Ectodermal cell (in vitro differentiated cells): ENCODE data around the gene MAP3K2.

ENCODE experiments used
- H3K27ac ChIP-seq: 2 replicates; pipeline ENCODE4 v1.7.0; 2013; ENCODE audit warnings: mild to moderate bottlenecking, low read depth, low read length; ENCODE audit not compliant: insufficient read depth, poor library complexity, severe bottlenecking
- H3K27me3 ChIP-seq: 2 replicates; pipeline ENCODE4 v1.7.0; 2013; ENCODE audit warnings: mild to moderate bottlenecking, low read length; ENCODE audit not compliant: insufficient read depth, control insufficient read depth, poor library complexity, severe bottlenecking
- H3K36me3 ChIP-seq: one replicate; pipeline ENCODE4 v1.7.0; 2013; ENCODE audit warnings: low read length; ENCODE audit not compliant: control insufficient read depth, insufficient read depth
- H3K4me1 ChIP-seq: one replicate; pipeline ENCODE4 v1.7.0; 2013; ENCODE audit warnings: low read length; ENCODE audit not compliant: control insufficient read depth, insufficient read depth
- H3K4me3 ChIP-seq: 2 replicates; pipeline ENCODE4 v1.7.0; 2013; ENCODE audit warnings: low read depth, low read length, control low read depth; ENCODE audit not compliant: insufficient read depth
- H3K9me3 ChIP-seq: 2 replicates; pipeline ENCODE4 v1.7.0; 2013; ENCODE audit warnings: mild to moderate bottlenecking, low read length, moderate library complexity; ENCODE audit not compliant: control insufficient read depth
- WGBS, 2 experiments: methylation state at CpG; one replicate each; pipeline ENCODE4 v1.1.7; 2013; ENCODE audit warnings: missing lambda C conversion rate in 2 of 2; 5-methylcytosine and 5-hydroxymethylcytosine counted together

The MAP3K2 gene

GRCh38 chr2:127406454-127406853, 18.7 kb upstream of the MAP3K2 start:
- no peaks in the 10 kb centered on the region for H3K9me3 ChIP-seq
- 60 to 100% methylated on average over 1 of the region's 2 CpGs for WGBS, 2 experiments
- H3K27me3 ChIP-seq, result peaks cover 3% of the 10 kb centered on the region
- no peaks in the 10 kb centered on the region for H3K4me1 ChIP-seq
- H3K27ac ChIP-seq, result no peak overlapping the region
- H3K4me3 ChIP-seq, result no peak overlapping the region
- H3K36me3 ChIP-seq, result no peaks in the 10 kb centered on the region

GRCh38 chr2:127405255-127405610, 17.5 kb upstream of the MAP3K2 start:
- H3K9me3 ChIP-seq, result no peaks in the 10 kb centered on the region
- 86 to 91% methylated on average over 3 of the region's 3 CpGs for WGBS, 2 experiments
- peaks cover 3% of the 10 kb centered on the region for H3K27me3 ChIP-seq
- no peaks in the 10 kb centered on the region for H3K36me3 ChIP-seq
- no peaks in the 10 kb centered on the region for H3K4me1 ChIP-seq
- no peak overlapping the region for H3K27ac ChIP-seq
- no peak overlapping the region for H3K4me3 ChIP-seq

DNA sequence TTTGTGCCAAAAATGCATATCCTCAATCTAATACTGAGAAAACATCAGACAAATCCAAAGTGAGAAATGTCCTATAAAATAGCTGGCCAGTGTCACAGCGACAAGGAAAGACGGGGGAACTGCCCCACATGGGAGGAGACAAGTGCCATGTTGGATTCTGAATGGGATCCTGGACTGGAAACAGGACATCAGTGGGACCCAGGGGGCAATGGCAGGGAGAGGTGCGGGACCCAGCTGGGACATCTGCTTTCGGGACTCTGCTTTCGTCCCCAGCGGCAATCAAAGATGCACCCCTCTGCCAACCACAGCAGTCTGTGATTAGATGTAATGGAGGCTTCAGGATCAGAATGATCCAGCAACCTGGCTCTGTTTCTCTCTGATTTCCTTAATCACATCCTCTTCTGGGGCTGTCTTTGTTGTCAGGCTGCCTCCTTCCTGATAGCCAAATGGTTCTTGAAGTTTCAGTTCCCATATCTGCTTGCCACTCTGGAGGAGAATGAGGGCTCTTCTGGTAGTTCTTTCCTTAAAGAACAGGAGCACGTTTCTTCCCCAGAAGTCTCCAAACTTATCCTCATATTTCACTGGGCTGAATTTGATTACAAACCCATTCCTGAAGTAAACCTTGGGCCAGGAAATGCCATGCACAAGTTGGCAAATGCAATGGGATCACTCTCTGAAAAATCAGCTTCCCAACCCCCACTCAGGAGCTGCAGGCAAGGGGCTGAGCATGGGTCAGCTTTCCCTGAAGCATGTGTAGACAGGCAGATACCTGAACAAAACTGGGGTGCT, 16.9 kb upstream of the MAP3K2 start:
- Histone ChIP-seq H3K9me3 (no peaks in the 10 kb centered on the region), H3K4me1 (no peaks in the 10 kb centered on the region), H3K27me3 (peaks cover 3% of the 10 kb centered on the region), H3K4me3 (no peak overlapping the region), H3K36me3 (no peaks in the 10 kb centered on the region), H3K27ac (no peak overlapping the region)
- 92% methylated on average over 7 of the region's 7 CpGs for WGBS, 2 experiments

GRCh38 chr2:127403460-127403859, 15.7 kb upstream of the MAP3K2 start:
- no peak overlapping the region for H3K27ac ChIP-seq
- 73 to 82% methylated on average over 3 of the region's 3 CpGs for WGBS, 2 experiments
- H3K4me1 ChIP-seq, result no peaks in the 10 kb centered on the region
- no peaks in the 10 kb centered on the region for H3K36me3 ChIP-seq
- H3K4me3 ChIP-seq, result no peak overlapping the region
- no peaks in the 10 kb centered on the region for H3K9me3 ChIP-seq
- H3K27me3 ChIP-seq, result no peaks in the 10 kb centered on the region

GRCh38 chr2:127401757-127402695, 14.3 kb upstream of the MAP3K2 start:
- no peak overlapping the region for H3K4me3 ChIP-seq
- H3K4me1 ChIP-seq, result no peaks in the 10 kb centered on the region

DNA sequence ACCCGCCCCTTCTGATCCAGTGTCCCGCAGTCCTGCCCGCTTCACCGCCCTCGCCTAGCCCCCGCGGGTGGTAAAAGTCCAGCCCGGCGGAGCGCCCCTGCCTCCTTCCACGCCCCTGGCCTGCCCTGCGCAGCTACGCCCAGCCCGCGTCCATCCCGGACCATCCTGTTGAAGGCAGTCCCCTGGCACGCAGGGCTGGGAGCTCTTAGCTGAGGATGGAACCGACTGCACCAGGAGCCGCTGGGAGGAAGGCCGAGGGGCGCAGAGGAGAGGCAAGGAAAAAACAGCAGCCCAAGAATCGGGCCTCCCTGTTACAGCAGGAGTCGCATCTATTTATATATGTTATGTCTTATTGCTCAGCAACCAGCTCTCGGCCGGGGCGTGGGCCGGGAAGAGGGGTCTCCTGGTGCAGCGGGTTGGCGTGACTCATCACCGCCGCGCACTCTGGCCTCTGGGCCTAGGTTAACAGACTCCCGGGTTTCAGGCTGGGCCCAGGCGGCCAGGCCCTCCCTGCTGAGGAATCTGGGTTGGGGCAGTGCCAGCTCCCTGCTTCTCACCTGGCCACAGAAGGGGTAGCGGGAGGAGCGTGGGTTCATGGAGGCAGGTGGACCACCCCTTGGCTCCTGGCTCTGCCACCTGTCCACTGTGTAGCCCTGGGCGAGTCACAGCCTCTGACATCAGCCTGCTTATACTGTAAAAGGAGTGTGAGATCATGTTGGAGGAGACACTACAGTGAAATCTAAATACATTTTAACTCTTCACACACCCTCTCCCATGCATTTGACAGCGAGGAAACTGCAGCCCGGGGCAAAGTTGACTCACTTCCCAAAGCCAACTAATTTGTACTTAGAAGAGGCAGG, 13.4 kb upstream of the MAP3K2 start:
- no peaks in the 10 kb centered on the region for H3K36me3 ChIP-seq
- WGBS, 2 experiments, result 92 to 93% methylated on average over 39 of the region's 39 CpGs
- H3K27ac ChIP-seq, result no peak overlapping the region
- no peaks in the 10 kb centered on the region for H3K4me1 ChIP-seq
- H3K4me3 ChIP-seq, result no peak overlapping the region
- H3K27me3 ChIP-seq, result no peaks in the 10 kb centered on the region
- H3K9me3 ChIP-seq, result no peaks in the 10 kb centered on the region

More at GRCh38 chr2:127401757-127402695, 14.3 kb upstream of the MAP3K2 start:
- WGBS, 2 experiments, result 88 to 90% methylated on average over 11 of the region's 11 CpGs
- Histone ChIP-seq H3K27ac (no peak overlapping the region), H3K9me3 (no peaks in the 10 kb centered on the region), H3K36me3 (no peaks in the 10 kb centered on the region), H3K27me3 (no peaks in the 10 kb centered on the region)

GRCh38 chr2:127400533-127400896, 12.7 kb upstream of the MAP3K2 start:
- Histone ChIP-seq H3K36me3 (no peaks in the 10 kb centered on the region), H3K4me1 (no peaks in the 10 kb centered on the region), H3K4me3 (no peak overlapping the region), H3K27ac (no peak overlapping the region), H3K27me3 (no peaks in the 10 kb centered on the region), H3K9me3 (no peaks in the 10 kb centered on the region)
- 95 to 96% methylated on average over 9 of the region's 9 CpGs for WGBS, 2 experiments

GRCh38 chr2:127398239-127398590, 10.4 kb upstream of the MAP3K2 start:
- no peak overlapping the region for H3K27ac ChIP-seq
- no peaks in the 10 kb centered on the region for H3K36me3 ChIP-seq
- H3K9me3 ChIP-seq, result no peaks in the 10 kb centered on the region
- H3K4me1 ChIP-seq, result no peaks in the 10 kb centered on the region
- no peaks in the 10 kb centered on the region for H3K27me3 ChIP-seq
- WGBS, 2 experiments, result 72 to 82% methylated on average over 4 of the region's 4 CpGs
- H3K4me3 ChIP-seq, result no peak overlapping the region

DNA sequence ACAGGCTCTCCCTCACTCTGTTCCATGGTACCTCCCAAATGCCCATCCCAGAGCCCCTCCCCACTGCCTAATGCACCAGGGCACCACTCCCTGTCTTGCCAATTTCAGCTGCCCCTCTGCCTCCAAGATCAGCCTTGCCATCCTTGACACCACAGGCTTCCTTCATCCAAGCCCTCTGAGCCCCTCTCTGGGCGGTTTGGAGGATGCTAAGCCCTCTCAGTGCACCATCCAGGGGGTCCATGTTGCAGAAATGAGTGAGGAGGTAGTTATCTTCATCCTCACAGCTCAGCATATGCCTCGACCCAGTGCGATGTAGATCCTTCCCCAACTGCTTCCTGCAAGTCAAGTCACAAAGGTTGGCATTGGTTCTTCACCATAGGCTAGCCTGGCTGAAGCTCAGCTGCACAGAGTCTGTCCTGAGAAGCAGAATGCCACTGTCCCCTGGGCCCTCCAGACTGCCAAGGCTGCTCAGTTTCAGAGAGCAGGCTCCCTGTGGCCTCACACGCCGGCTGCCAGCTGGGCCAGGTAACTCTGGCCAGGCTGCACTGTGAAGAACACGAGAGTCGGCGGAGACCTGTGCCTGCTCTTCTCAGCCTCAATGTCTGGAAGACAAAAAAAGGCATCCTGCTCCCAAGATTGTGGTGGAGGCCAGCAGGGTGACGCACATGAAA, 9.9 kb upstream of the MAP3K2 start:
- no peak overlapping the region for H3K27ac ChIP-seq
- H3K36me3 ChIP-seq, result no peaks in the 10 kb centered on the region
- no peaks in the 10 kb centered on the region for H3K9me3 ChIP-seq
- no peak overlapping the region for H3K4me3 ChIP-seq
- no peaks in the 10 kb centered on the region for H3K27me3 ChIP-seq
- WGBS, 2 experiments, result 89 to 94% methylated on average over 9 of the region's 9 CpGs
- no peaks in the 10 kb centered on the region for H3K4me1 ChIP-seq
